BLaER1 treated with 17β-estradiol and CSF1 and Interleukin-3, amounts not matched to agents 10 nM and 100 nM (cell line): ENCODE measurements around the gene SLC16A1.
A peak's percentile ranks its signal among the peaks of the same experiment; 100 is the strongest.
"Not testable (repeated sequence)": the region's sequence is repeated elsewhere in the genome, so short reads cannot be mapped to it uniquely, and the experiment has no call there.

Experiments used
- H3K27ac ChIP-seq, 11 experiments: shearing (Covaris generic); formaldehyde crosslinking; 2 replicates each; pipeline ENCODE4 v1.8.1; 2022
- H3K27me3 ChIP-seq, 11 experiments: shearing (Covaris generic); formaldehyde crosslinking; 2 replicates each; pipeline ENCODE4 v1.8.1; 2022
- H3K36me3 ChIP-seq, 11 experiments: shearing (Covaris generic); formaldehyde crosslinking; 2 replicates each; pipeline ENCODE4 v1.8.1; 2022
- H3K4me1 ChIP-seq, 10 experiments: shearing (Covaris generic); formaldehyde crosslinking; 2 replicates each; pipeline ENCODE4 v1.8.1; 2022
- H3K4me2 ChIP-seq, 11 experiments: shearing (Covaris generic); formaldehyde crosslinking; 2 replicates each; pipeline ENCODE4 v1.8.1; 2022
- H3K4me3 ChIP-seq, 10 experiments: shearing (Covaris generic); formaldehyde crosslinking; 2 replicates each; pipeline ENCODE4 v1.8.1; 2022
- H3K9ac ChIP-seq, 11 experiments: shearing (Covaris generic); formaldehyde crosslinking; 2 replicates each; pipeline ENCODE4 v1.8.1; 2022
- H3K9me3 ChIP-seq, 11 experiments: shearing (Covaris generic); formaldehyde crosslinking; replicated peaks in 1 of 11; 2 replicates each; pipeline ENCODE4 v1.8.1; 2022
- H4K20me1 ChIP-seq, 11 experiments: shearing (Covaris generic); formaldehyde crosslinking; 2 replicates each; pipeline ENCODE4 v1.8.1; 2022
- Cebpa-rat ChIP-seq, 11 experiments: shearing (Covaris generic); IDR thresholded peaks; 2 replicates each; pipeline ENCODE4 v1.8.1; 2022

SLC16A1 gene

GRCh38 chr1:112904831-112905261 is 51.1 kb downstream of the SLC16A1 start:
- Histone ChIP-seq H3K27me3 (no peaks in the 10 kb centered on the region), H3K27ac (peak overlapping the region in 2 of 11 experiments; percentile 29 to 43; a peak in 4 of 22 replicates), H4K20me1 (peaks cover 0 to 5% (median 0%) of the 10 kb centered on the region in 11 experiments; a peak in 1 of 22 replicates), H3K4me1 (peaks cover 4 to 54% (median 18%) of the 10 kb centered on the region in 10 experiments; a peak in 16 of 20 replicates), H3K9ac (no peak overlapping the region), H3K4me3 (no peak overlapping the region), H3K9me3 (peaks cover 0 to 3% (median 0%) of the 10 kb centered on the region in 11 experiments; a peak in 3 of 22 replicates), H3K4me2 (peak overlapping the region in 4 of 11 experiments; percentile 22 to 83 (median 68); a peak in 7 of 22 replicates), H3K36me3 (peaks cover 0 to 33% (median 19%) of the 10 kb centered on the region in 11 experiments; a peak in 13 of 22 replicates)
- TF ChIP-seq Cebpa-rat (IDR thresholded peaks at IDR 0.05): no peak

- peaks cover 4 to 54% (median 18%) of the 10 kb centered on the region in 10 experiments; a peak in 16 of 20 replicates for H3K4me1 ChIP-seq
- no peak for TF ChIP-seq Cebpa-rat (IDR thresholded peaks at IDR 0.05)
- peak overlapping the region in 5 of 11 experiments; percentile 14 to 83 (median 66); a peak in 9 of 22 replicates for H3K4me2 ChIP-seq
- H3K36me3 ChIP-seq: peaks cover 0 to 27% (median 16%) of the 10 kb centered on the region in 11 experiments; a peak in 13 of 22 replicates
- H3K4me3 ChIP-seq: no peak overlapping the region
- H3K27ac ChIP-seq: peak overlapping the region in 2 of 11 experiments; percentile 29 to 43; a peak in 4 of 22 replicates
- H3K9me3 ChIP-seq: peaks cover 0 to 8% (median 0%) of the 10 kb centered on the region in 11 experiments; a peak in 3 of 22 replicates
- H3K27me3 ChIP-seq: no peaks in the 10 kb centered on the region
- no peak overlapping the region for H3K9ac ChIP-seq
- H4K20me1 ChIP-seq: peaks cover 0 to 5% (median 0%) of the 10 kb centered on the region in 11 experiments; a peak in 1 of 22 replicates
Measured at GRCh38 chr1:112904071-112904830, 51.7 kb downstream of the SLC16A1 start.

- no peaks in the 10 kb centered on the region for H3K27me3 ChIP-seq
- peaks cover 0 to 7% (median 1%) of the 10 kb centered on the region in 11 experiments; a peak in 8 of 22 replicates for H3K36me3 ChIP-seq
- H4K20me1 ChIP-seq: peaks cover 0 to 5% (median 0%) of the 10 kb centered on the region in 11 experiments; a peak in 1 of 22 replicates
- no peak overlapping the region for H3K27ac ChIP-seq
- H3K4me2 ChIP-seq: no peak overlapping the region
- H3K4me1 ChIP-seq: peaks cover 4 to 48% (median 18%) of the 10 kb centered on the region in 10 experiments; a peak in 16 of 20 replicates
- no peak overlapping the region for H3K9ac ChIP-seq
- H3K9me3 ChIP-seq: peaks cover 0 to 9% (median 0%) of the 10 kb centered on the region in 11 experiments; a peak in 4 of 22 replicates
- no peak overlapping the region for H3K4me3 ChIP-seq
- TF ChIP-seq Cebpa-rat (IDR thresholded peaks at IDR 0.05): no peak
Measured at GRCh38 chr1:112902221-112902620, 53.8 kb downstream of the SLC16A1 start.

DNA sequence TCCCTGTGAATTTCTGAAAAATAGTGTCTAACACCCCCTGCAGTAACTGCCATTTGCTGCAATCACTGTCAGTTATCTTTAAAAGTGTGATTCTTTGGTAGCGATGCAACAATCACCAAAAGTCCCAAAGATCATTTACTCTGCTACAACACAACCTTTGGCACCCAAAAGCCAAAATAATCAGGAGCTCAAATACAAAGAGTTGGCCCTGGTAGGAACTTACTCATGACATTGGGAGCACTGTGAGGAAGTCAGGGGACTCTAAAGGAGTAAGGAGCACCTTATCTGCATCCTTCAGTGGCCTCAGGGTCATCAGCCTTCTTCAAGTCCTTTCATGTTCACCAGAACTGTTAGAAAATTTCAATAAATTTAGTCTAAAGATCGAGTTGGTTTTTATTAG is 54.6 kb downstream of the SLC16A1 start:
- Histone ChIP-seq H3K4me2 (no peak overlapping the region), H3K27me3 (no peaks in the 10 kb centered on the region), H3K27ac (no peak overlapping the region), H3K9ac (no peak overlapping the region), H3K36me3 (peaks cover 0 to 6% (median 0%) of the 10 kb centered on the region in 11 experiments; a peak in 4 of 22 replicates), H3K4me3 (no peak overlapping the region), H4K20me1 (peaks cover 0 to 5% (median 0%) of the 10 kb centered on the region in 11 experiments; a peak in 1 of 22 replicates), H3K4me1 (peaks cover 4 to 39% (median 17%) of the 10 kb centered on the region in 10 experiments; a peak in 16 of 20 replicates), H3K9me3 (peaks cover 6 to 14% (median 7%) of the 10 kb centered on the region in 11 experiments)
- TF ChIP-seq Cebpa-rat (IDR thresholded peaks at IDR 0.05): no peak

- Histone ChIP-seq H3K27me3 (no peaks in the 10 kb centered on the region), H4K20me1 (no peaks in the 10 kb centered on the region), H3K4me1 (no peaks in the 10 kb centered on the region), H3K9ac (no peak overlapping the region), H3K9me3 (peaks cover 35 to 50% (median 37%) of the 10 kb centered on the region in 11 experiments), H3K4me2 (no peak overlapping the region), H3K27ac (no peak overlapping the region), H3K4me3 (no peak overlapping the region), H3K36me3 (peaks cover 0 to 4% (median 0%) of the 10 kb centered on the region in 11 experiments; a peak in 3 of 22 replicates)
- no peak for TF ChIP-seq Cebpa-rat (IDR thresholded peaks at IDR 0.05)
Measured at GRCh38 chr1:112896783-112897182, 59.2 kb downstream of the SLC16A1 start.

GRCh38 chr1:112894561-112895011 is 61.4 kb downstream of the SLC16A1 start:
- Histone ChIP-seq H3K4me2 (no peak overlapping the region), H3K4me3 (no peak overlapping the region), H3K9me3 (peaks cover 35 to 44% (median 37%) of the 10 kb centered on the region in 11 experiments), H3K27me3 (no peaks in the 10 kb centered on the region), H3K27ac (no peak overlapping the region), H3K4me1 (no peaks in the 10 kb centered on the region), H3K9ac (no peak overlapping the region), H4K20me1 (no peaks in the 10 kb centered on the region), H3K36me3 (peaks cover 0 to 4% (median 0%) of the 10 kb centered on the region in 11 experiments; a peak in 3 of 22 replicates)
- TF ChIP-seq Cebpa-rat (IDR thresholded peaks at IDR 0.05): no peak

DNA sequence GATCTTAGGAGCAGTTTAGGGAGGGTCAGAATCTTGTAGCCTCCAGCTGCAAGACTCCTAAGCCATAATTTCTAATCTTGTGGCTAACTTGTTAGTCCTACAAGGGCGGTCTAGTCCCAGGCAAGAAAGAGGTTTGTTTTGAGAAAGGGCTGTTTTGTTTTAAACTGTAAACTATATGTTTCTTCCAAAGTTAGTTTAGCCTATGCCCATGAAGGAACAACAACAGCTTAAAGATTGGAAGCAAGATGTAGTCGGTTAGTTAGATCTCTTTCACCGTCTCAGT is 62.0 kb downstream of the SLC16A1 start:
- peaks cover 0 to 4% (median 0%) of the 10 kb centered on the region in 11 experiments; a peak in 3 of 22 replicates for H3K36me3 ChIP-seq
- H3K4me1 ChIP-seq: no peaks in the 10 kb centered on the region
- H3K9ac ChIP-seq: no peak overlapping the region
- H3K4me3 ChIP-seq: no peak overlapping the region
- no peak overlapping the region for H3K27ac ChIP-seq
- no peak for TF ChIP-seq Cebpa-rat (IDR thresholded peaks at IDR 0.05)
- H3K27me3 ChIP-seq: no peaks in the 10 kb centered on the region
- peaks cover 35 to 44% (median 37%) of the 10 kb centered on the region in 11 experiments for H3K9me3 ChIP-seq
- H4K20me1 ChIP-seq: no peaks in the 10 kb centered on the region
- H3K4me2 ChIP-seq: no peak overlapping the region

GRCh38 chr1:112893288-112894009 is 62.5 kb downstream of the SLC16A1 start:
- TF ChIP-seq Cebpa-rat (IDR thresholded peaks at IDR 0.05): no peak
- Histone ChIP-seq H3K9me3 (peaks cover 35 to 44% (median 37%) of the 10 kb centered on the region in 11 experiments), H3K4me3 (no peak overlapping the region), H3K9ac (no peak overlapping the region), H3K4me2 (no peak overlapping the region), H3K27me3 (no peaks in the 10 kb centered on the region), H3K4me1 (no peaks in the 10 kb centered on the region), H4K20me1 (no peaks in the 10 kb centered on the region), H3K27ac (no peak overlapping the region), H3K36me3 (peaks cover 0 to 4% (median 0%) of the 10 kb centered on the region in 11 experiments; a peak in 3 of 22 replicates)

DNA sequence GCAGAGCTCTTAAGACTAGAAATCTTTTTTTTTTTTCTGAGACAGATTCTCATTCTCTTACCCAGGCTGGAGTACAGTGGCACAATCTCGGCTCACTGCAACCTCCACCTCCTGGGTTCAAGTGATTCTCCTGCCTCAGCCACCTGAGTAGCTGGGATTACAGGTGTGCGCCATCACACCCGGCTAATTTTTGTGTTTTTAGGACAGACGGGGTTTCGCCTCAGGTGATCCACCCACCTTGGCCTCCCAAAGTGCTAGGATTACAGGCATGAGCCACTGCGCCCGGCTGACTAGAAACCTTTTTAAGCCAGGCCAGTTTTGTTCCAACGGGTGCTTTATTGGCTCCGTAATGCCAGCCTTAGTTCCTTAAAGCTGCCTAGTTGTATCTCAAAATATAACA is 66.1 kb downstream of the SLC16A1 start:
- peaks cover 14 to 22% (median 17%) of the 10 kb centered on the region in 11 experiments; a peak in 21 of 22 replicates for H3K9me3 ChIP-seq
- not testable (repeated sequence) for H4K20me1 ChIP-seq, H3K4me1 ChIP-seq, H3K4me3 ChIP-seq, H3K9ac ChIP-seq, H3K36me3 ChIP-seq, H3K27me3 ChIP-seq, H3K4me2 ChIP-seq, H3K27ac ChIP-seq
